BJ (cell line): ENCODE data around the gene LRIT1. TPM values are rescaled to one million over a fixed set of nuclear protein-coding genes. Genes with fewer than 3 reads are reported as not detected.
"Not testable (repeated sequence)": the region's sequence is repeated elsewhere in the genome, so short reads cannot be mapped to it uniquely, and the experiment has no call there.

Experiments
- CTCF ChIA-PET: fragments of 350-600 bp; formaldehyde crosslinking; extraction: SDS; loops from one replicate; lab custom pipeline; 2021; ENCODE audit warnings: antibody characterized with exemption, inconsistent platforms; lab: Yijun Ruan, JAX
- POLR2A ChIA-PET: fragments of 300-600 bp; sonication (Branson Sonifier 250); formaldehyde crosslinking; extraction: SDS; loops from one replicate; lab custom pipeline; 2021; ENCODE audit warnings: antibody characterized with exemption; lab: Charles Lee
- DNase-seq: peaks from one replicate; pipeline ENCODE4 v3.0.0-alpha.2; 2011; ENCODE audit warnings: low read depth
- H3K27me3 ChIP-seq: 2 replicates; pipeline ENCODE4 v1.6.0; 2011; ENCODE audit warnings: low read length; ENCODE audit not compliant: control insufficient read depth, insufficient read depth
- H3K36me3 ChIP-seq: 2 replicates; pipeline ENCODE4 v1.5.1; 2011; ENCODE audit warnings: low read length; ENCODE audit not compliant: control insufficient read depth, insufficient read depth
- H3K4me3 ChIP-seq: 2 replicates; pipeline ENCODE4 v1.5.1; 2011; ENCODE audit warnings: low read depth, mild to moderate bottlenecking, control low read depth, low read length
- CTCF ChIP-seq: IDR thresholded peaks from 2 replicates; pipeline ENCODE4 v1.5.1; 2011; ENCODE audit warnings: low read depth, mild to moderate bottlenecking, control low read depth, inconsistent platforms, low read length, moderate library complexity; ENCODE audit not compliant: insufficient read depth
- polyA plus RNA-seq: library from polyadenylated mRNA; depleted of rRNA; stranded (reverse); fragments of >200 nt; gene quantifications from 2 replicates; pipeline ENCODE4 v1.2.3, GENCODE V29; 2011

LRIT1 gene
- polyA plus RNA-seq, 1 experiment = not detected

DNA sequence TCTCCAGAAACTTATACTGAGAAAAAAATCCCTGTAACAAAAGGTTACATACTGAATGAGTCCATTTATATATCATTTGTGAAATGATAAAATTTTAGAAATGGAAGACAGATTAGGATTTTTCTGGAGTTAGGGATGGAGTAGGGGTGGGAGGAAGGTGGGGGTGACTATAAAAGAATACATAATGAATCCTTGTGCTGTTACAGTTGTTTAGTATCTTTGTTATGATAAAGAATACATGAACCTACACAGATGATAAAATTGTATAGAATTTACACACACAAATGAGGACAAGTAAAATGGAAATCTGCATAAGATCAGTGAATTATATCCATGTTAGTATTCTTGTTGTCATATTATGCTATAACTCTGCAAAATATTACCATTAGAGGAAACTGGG, 45.3 kb upstream of the LRIT1 start:
- no peak for TF ChIP-seq CTCF
- Histone ChIP-seq H3K4me3 (no peak overlapping the region), H3K36me3 (no peaks in the 10 kb centered on the region), H3K27me3 (no peaks in the 10 kb centered on the region)
- DNase-seq = no peak
- ChIA-PET POLR2A (no interaction called here), CTCF (no interaction called here)

DNA sequence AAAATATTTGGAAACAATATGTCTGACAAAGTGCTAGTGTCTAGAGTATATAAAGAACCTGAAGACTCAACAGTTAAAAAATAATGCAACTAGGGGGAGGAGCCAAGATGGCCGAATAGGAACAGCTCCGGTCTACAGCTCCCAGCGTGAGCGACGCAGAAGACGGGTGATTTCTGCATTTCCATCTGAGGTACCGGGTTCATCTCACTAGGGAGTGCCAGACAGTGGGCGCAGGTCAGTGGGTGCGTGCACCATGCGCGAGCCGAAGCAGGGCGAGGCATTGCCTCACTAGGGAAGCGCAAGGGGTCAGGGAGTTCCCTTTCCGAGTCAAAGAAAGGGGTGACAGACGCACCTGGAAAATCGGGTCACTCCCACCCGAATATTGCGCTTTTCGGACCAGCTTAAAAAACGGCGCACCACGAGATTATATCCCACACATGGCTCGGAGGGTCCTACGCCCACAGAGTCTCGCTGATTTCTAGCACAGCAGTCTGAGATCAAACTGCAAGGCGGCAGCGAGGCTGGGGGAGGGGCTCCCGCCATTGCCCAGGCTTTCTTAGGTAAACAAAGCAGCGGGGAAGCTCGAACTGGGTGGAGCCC, 38.6 kb upstream of the LRIT1 start:
- H3K4me3 ChIP-seq, DNase-seq, POLR2A ChIA-PET, H3K36me3 ChIP-seq, CTCF ChIA-PET, H3K27me3 ChIP-seq: not testable (repeated sequence)

DNA sequence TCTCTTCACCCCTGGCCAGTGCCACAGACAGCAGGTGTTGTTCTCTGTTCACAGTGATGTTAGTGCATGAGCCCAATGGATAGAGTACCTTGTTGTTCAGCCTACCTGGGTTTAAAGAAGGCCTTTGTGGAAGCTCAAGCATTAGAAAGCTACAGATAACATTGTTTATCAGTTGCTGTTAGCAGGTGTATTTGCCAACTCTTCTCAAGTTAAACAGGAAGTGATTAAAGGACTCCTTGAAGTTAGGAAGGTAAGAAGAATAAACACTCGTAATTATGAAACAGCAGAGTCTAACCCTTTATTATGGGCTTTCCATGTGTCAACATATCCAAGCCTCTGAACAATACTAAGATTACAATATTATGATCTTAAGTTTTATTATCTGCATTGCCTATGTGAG, 29.4 kb upstream of the LRIT1 start:
- TF ChIP-seq CTCF = no peak
- CTCF ChIA-PET = interaction anchor here (0.5 to 11.6 kb wide), 2 partner anchors 88 to 267 kb away, joined by 3 to 221 read pairs; no protein-coding TSS in a partner anchor
- POLR2A ChIA-PET = no interaction called here
- H3K36me3 ChIP-seq = no peaks in the 10 kb centered on the region
- DNase-seq = no peak
- no peaks in the 10 kb centered on the region; the same call in 1 of the 2 replicates for H3K27me3 ChIP-seq
- no peak overlapping the region for H3K4me3 ChIP-seq

GRCh38 chr10:84269773-84270172, 28.4 kb upstream of the LRIT1 start:
- DNase-seq = peak; percentile 73
- ChIA-PET CTCF (interaction anchor here (1.4 to 11.6 kb wide), 2 partner anchors 13 to 268 kb away, joined by 3 to 221 read pairs; no protein-coding TSS in a partner anchor), POLR2A (no interaction called here)
- Histone ChIP-seq H3K27me3 (no peaks in the 10 kb centered on the region; the same call in 1 of the 2 replicates), H3K4me3 (no peak overlapping the region), H3K36me3 (no peaks in the 10 kb centered on the region)
- TF ChIP-seq CTCF = no peak

DNA sequence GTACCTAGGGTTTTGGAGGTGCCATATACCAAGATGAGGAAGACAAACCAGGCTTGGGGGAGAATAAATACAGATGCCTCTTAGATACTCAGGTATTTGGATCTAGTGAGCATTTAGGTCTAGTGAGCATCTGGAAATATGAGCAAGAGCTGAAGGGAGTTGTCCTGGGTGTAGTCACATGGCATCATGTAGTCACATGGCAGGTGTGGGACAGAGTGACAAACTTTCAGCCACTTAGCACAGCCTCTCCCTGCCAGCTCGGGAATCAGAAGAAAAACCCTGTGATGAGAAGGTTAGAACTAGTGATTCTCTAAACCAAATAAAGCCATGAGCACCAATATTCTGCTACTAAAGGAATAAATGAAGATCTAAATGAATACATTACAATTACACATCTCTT, 27.8 kb upstream of the LRIT1 start:
- POLR2A ChIA-PET = no interaction called here
- TF ChIP-seq CTCF = no peak

More for the DNA sequence above, 27.8 kb upstream of the LRIT1 start:
- Histone ChIP-seq H3K27me3 (no peaks in the 10 kb centered on the region; the same call in 1 of the 2 replicates), H3K4me3 (no peak overlapping the region), H3K36me3 (no peaks in the 10 kb centered on the region)
- no peak for DNase-seq
- CTCF ChIA-PET = interaction anchor here (1.4 to 11.6 kb wide), 2 partner anchors 12 to 268 kb away, joined by 3 to 221 read pairs; no protein-coding TSS in a partner anchor
